Measurements from ENCODE around the gene TBRG1.

DNA sequence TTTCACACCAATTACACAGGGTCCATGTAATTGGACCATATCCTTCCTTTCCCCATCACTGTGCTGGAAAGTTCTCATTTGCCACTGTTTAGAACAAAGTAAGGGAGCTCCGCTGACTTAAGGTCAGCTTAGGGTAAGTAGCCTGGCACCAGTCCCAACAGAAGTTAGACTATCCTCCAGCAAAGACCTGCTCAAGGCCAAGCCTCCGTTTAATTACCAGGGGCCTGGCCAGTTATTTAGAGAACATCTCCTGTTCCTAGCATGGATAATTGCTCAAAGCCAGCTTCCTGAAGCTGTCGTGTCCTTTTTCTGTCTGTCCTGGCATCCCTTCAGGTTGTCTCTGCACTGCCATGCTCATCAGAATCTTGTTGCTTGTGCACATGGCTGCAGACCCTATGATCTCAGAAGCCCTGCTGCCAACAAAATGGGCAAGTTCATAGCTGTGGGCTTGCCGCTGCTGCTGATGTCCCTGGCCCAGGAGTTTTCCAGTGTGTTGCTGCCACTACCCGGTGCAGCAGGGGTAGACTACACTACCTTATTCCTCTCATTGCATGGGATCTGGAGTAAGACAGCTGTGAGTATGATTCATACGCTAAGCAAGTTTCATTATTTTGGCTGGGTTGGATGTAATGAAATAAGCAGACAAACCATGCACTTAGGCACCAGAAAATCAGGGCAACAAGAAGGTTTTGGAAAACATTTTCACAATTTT is 44.8 kb upstream of the TBRG1 start:
- TF ChIP-seq, protein P1, sequence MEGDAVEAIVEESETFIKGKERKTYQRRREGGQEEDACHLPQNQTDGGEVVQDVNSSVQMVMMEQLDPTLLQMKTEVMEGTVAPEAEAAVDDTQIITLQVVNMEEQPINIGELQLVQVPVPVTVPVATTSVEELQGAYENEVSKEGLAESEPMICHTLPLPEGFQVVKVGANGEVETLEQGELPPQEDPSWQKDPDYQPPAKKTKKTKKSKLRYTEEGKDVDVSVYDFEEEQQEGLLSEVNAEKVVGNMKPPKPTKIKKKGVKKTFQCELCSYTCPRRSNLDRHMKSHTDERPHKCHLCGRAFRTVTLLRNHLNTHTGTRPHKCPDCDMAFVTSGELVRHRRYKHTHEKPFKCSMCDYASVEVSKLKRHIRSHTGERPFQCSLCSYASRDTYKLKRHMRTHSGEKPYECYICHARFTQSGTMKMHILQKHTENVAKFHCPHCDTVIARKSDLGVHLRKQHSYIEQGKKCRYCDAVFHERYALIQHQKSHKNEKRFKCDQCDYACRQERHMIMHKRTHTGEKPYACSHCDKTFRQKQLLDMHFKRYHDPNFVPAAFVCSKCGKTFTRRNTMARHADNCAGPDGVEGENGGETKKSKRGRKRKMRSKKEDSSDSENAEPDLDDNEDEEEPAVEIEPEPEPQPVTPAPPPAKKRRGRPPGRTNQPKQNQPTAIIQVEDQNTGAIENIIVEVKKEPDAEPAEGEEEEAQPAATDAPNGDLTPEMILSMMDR (IDR thresholded peaks at IDR 0.05) = no peak
- TF ChIP-seq POLR2A (IDR thresholded peaks at IDR 0.05) = no peak
- TF ChIP-seq EP300 (IDR thresholded peaks at IDR 0.05) = no peak

Data from ovary (tissue), 3 donors.